GM18870 (cell line): ENCODE data around the gene MICA.
"Not testable (repeated sequence)": the region's sequence is repeated elsewhere in the genome, so short reads cannot be mapped to it uniquely, and the experiment has no call there.

Source experiments
- ATAC-seq: cut with Tn5 transposase; IDR thresholded peaks from one replicate; pipeline ENCODE4 v1.9.1; 2021; ENCODE audit warnings: moderate library complexity; ENCODE audit not compliant: unreplicated experiment

The MICA gene

DNA sequence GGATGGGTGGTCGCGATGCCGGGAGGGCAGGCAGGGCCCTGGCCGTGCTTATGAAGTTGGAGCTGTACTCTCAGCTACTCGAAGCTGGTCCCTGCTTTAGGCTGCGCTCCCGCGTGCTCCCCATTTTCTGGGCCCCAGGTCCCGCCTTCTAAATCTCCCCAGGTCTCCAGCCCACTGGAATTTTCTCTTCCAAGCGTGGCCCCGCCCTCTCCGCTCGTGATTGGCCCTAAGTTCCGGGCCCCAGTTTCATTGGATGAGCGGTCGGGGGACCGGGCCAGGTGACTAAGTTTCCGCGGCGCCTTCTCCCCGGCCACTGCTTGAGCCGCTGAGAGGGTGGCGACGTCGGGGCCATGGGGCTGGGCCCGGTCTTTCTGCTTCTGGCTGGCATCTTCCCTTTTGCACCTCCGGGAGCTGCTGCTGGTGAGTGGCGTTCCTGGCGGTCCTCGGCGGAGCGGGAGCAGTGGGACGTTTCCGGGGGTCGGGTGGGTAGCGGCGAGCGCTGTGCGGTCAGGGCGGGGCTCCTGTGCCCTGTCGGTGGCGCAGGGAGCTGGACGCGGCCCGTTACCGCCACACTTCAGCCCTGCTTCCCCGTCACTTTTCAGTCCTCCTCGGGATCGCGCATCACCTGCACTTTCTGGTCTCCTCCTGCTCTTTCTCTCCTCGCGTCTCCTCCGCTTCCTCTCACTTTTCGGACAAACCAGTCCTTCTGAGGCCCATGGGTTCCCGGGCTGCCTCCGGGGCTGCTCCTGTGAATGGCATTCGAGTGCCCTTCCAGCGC, at the start of gene MICA:
Gene MICA (plus strand): TSS at position 313 of the 778 bp plus-strand sequence. CDS start 38 bp downstream, at position 351.
- ATAC-seq, result no peak

DNA sequence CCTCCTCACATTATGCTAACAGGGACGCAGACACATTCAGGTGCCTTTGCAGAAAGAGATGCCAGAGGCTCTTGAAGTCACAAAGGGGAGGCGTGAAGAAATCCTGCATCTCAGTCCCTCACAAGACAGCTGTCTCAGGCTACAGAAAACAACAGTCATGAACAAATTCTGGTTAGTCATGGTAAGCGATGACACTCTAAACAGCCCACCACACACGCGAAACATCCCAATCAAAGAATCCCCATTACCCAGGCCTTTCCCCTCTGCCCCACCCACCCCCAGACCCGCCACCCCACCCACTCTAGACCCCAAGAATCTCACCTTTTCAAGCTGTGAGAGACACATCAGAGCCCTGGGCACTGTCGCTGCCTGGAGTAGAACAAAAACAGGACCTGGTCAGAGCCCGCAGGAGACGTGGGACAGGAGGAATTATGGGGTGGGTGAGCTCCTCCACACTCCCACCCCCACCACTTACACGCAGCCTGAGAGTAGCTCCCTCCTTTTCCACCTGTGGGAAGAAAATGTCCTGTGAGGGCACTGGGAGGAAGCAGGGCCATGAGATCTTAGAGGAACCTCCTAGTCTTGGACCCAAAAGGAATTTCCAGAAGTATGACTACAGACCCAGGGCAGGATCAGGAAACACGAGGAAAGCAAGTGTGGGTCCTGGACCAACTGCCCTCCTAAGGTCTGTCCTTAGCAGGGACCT, 49.1 kb upstream of the MICA start:
- no peak for ATAC-seq

DNA sequence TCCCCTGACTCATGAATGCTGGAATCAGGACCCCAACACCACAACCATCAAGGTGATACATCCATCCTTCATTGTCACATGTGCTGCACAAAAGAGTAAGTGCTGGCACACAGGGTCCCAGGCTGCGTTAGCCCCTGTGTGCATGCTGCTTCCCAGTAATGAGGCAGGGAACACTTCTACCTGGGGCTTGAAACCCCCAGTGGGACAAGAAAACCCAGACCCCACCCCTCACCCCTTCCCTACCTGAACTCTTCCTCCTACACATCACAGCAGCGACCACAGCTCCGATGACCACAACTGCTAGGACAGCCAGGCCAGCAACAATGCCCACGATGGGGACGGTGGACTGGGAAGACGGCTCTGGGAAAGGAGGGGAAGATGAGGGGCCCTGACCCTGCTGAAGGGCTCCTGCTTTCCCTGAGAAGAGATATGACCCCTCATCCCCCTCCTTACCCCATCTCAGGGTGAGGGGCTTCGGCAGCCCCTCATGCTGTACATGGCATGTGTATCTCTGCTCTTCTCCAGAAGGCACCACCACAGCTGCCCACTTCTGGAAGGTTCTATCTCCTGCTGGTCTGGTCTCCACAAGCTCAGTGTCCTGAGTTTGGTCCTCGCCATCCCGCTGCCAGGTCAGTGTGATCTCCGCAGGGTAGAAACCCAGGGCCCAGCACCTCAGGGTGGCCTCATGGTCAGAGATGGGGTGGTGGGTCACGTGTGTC, 48.4 kb upstream of the MICA start:
- ATAC-seq, result no peak

DNA sequence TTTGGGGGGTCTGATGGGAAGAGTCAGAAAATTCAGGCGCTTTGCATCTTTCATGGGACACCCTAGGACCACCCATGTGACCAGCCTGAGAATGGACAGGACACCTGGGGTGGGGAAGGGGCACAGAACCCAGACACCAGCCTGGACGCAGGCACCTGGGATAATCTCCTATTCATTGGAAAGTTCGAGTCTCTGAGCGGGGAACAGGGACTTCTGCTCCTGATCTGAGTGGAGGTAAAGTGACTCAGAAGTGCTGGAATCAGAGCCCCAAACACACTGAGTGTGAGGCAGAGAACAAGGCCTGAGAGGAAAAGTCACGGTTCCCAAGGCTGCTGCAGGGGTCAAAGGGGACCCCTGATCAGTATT, 47.8 kb upstream of the MICA start:
- no peak for ATAC-seq

DNA sequence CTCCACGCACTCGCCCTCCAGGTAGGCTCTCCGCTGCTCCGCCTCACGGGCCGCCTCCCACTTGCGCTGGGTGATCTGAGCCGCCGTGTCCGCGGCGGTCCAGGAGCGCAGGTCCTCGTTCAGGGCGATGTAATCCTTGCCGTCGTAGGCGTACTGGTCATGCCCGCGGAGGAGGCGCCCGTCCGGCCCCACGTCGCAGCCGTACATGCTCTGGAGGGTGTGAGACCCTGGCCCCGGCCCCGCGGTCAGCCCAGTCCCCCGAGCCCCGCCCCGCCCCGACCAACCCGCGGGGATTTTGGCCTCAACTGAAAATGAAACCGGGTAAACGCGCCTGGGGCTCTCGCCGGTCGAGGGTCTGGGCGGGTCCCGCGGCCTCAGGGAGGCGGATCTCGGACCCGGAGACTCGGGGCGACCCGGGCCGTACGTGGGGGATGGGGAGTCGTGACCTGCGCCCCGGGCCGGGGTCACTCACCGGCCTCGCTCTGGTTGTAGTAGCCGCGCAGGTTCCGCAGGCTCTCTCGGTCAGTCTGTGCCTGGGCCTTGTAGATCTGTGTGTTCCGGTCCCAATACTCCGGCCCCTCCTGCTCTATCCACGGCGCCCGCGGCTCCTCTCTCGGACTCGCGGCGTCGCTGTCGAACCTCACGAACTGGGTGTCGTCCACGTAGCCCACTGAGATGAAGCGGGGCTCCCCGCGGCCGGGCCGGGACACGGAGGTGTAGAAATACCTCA, 47.0 kb upstream of the MICA start:
- no peak for ATAC-seq

DNA sequence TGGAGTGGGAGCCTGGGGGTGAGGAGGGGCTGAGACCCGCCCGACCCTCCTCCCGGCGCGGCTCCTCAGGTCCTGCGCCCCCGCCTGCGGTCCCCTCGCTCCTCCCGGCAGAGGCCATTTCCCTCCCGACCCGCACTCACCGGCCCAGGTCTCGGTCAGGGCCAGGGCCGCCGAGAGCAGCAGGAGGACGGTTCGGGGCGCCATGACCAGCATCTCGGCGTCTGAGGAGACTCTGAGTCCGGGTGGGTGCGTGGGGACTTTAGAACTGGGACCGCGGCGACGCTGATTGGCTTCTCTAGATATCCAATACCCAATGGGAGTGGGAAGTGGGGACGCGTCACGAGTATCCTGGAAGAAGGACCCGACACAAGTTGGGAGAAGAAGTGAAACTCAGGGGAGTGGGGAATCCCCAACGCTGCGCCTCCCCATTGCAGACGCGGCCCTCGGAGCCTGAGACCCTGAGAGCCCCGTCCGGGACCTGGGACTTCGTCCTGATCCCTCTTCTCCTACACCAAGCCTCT, 46.4 kb upstream of the MICA start, which contains the start of gene HLA-B:
Gene HLA-B (minus strand): TSS at position 234 of the 521 bp plus-strand sequence. CDS start 21 bp downstream, at position 213.
- peak; percentile 66 for ATAC-seq

DNA sequence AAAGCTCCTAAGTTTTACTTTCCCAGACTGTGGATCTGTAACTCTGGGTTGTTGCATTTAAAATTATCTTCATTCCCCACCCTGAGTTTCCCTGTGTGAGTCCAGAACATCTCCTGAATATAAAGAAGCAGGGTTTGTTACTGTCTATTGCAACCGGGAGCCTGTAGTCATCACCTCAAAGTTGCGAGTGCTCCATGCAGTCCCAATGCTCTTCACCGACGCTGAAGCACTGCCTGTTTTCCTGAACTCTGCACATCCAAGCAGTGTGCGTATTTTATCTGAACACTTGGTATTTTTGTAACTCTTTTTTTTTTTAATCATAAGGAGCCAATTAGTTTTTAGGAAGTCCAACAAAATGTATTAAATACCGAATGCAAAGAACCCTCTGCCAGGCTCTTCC, 45.5 kb upstream of the MICA start:
- ATAC-seq, result no peak

DNA sequence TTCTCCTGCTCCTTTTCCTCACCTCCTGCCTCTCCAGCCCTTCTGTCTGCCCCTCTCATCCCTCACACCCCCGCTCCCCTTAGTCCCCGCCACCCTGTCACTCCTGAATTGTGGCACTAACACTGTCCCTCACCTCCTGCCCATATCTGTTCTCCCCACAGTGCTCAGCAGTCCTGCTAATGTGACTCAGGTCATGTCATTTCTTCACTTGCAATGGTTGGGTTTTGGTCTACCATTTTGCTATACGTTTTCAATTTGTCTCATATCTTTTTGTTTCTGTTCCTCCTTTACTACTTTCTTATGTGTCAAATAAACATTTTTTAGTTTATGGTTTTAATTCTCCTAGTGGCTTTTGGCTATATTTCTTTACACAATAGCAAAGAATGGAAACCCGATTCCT, 45.1 kb upstream of the MICA start:
- no peak for ATAC-seq

DNA sequence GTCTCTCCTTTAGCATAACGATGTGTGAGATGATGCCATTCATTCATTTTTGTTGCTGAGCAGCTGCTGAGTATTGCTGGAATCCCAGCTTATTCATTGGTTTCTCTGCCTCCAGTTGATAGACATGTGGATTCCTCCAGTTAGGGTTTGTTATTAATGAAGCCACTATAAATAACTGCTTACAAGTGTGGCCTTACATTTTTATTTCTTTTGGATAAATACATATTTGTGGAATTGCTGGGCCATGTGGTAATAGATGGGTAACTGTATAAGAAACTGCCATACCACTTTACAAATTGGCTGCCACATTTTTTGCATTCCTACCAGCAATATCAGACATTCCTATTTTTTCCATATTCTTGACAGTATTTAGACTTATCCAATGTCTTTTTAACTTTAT, 43.8 kb upstream of the MICA start:
- ATAC-seq, result no peak

DNA sequence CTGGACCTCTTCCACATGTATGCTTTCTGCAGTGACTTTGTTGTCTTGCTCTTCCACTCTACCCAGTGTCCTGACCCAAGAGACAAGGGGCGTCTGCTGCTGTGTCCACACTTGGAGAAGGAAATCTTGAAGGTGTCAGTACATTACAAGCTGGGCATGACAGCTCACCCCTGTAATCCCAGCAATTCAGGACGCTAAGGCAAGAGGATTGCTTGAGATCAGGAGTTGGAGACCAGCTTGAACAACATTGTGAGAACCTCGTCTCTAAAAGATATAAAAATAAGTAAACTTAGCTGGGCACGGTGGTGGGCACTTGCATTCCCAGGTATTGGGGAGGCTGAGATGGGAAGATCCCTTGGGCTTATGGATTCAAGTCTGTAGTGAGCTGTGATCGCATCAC, 40.6 kb upstream of the MICA start:
- no peak for ATAC-seq

DNA sequence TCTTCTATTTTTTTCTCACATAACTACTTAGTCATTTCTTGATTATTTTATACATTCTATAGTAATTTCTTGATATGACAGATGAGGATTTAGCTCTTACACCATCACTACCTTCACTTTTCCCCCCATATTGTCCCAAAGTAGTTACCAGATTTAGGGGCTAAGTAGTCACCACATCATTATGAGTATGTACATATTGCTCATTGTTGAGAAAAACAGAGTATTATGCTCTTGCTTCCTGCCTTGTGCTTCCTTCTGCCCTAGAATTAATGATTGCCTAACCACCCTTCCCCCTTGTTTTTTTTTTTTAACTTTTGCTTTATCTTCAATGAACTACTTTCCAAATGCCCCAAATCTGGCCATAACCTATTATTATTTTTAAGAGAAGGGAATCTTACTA, 39.6 kb upstream of the MICA start:
- ATAC-seq, result no peak

DNA sequence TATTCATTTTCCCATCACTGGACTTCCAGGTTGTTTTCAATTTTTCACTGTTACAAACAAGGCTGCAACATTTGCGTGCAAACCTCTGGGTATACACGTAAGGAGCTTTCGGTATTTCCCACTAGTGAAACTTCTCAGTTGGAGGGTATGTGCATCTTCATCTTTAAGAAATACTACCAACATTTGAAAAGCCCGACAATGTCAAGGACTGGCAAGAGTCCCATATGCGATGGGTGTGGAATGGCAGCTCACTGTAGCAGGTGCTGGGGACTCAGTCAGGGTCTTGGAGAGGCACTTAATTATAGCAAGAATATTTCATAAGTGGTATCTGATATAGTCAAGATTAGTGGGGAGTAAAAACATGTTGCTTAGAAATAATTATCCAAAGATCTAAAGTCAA, 37.5 kb upstream of the MICA start:
- ATAC-seq, result no peak

DNA sequence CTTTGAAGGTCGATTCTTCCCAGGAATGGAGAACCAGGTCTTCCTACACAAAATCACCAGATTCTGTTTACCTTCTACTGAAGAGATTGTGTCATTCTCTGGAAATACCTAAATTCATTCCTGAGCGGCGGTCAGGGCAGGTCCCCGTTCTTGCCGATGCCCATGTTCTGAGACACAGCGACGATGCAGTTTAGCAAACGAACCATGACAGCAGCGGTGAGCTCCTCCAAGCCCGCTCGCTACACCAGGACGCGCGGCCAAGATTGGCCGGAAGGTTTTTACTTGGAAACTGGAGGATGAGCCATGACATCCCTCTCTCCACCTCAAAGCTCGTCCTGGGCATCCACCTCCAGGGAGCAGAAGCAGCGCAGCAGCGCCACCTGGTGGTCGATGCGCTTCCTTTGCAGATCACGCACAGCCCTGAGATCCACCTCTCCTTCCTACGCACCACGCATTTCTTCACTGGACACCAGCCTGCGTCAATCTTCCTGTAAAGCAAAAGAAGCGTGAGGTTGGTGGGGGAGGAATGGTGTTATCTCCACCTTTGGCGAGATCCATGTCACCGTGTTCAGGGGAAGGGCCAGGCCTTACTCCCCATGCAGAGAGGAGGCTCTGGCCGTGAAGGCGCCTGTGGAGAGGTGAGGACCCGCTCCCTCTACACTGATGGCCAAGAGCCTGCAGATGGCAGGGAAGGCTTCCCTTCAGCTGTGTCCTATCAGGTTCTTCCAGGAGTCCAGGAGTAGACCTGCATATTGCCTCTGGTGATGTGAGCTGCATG, 36.5 kb upstream of the MICA start:
- peak; percentile 78 for ATAC-seq

DNA sequence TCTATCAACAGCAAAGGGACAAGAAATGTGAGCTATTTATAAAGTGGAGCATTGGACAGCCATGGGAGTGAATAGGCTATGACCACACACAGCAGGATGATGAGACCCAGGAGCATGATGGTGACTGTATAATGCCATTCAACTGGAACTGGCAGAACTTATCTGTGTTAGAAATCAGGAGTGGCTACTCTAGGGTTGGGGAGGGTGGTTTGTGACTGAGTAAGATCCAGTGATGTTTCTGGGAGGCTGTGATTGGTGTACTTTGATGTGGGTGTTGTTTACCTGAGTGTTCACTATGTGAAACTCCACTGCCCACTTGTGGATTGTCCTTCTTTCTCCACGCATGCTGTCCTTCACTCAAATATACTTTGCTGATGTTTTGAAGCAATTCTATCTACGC, 34.9 kb upstream of the MICA start:
- ATAC-seq, result no peak

DNA sequence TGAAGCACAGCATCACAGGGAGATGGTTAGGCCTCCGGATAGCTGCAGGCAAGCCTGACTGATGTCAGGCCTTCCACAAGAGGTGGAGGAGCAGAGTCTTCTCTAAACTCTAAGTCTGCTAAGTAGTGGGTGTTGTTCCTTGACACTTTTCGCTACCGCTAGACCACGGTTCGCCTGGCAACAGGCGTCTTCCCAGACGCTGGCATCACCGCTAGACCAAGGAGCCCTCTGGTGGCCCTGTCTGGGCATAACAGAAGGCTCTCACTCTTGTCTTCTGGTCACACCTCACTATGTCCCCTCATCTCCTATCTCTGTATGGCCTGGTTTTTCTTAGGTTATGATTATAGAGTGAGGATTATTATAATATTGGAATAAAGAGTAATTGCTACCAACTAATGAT, 29.3 kb upstream of the MICA start:
- not testable (repeated sequence) for ATAC-seq

DNA sequence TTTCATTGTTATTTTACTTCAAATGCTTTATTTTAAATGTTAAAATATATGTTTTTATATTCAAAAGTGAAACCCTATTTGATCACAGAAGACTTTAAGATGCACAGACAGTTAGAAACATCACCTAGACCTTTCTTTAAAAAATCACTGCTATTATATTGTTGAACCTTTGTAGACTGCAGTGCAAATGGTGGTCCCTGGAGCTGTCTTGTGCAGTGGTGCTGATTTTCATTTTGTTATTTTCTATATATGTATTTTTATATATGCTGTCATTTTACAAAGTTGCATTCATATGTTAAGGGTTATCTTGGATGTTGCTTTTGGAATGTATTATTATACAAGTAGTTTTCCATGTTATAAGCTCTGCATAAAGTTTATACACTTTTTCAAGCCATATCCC, 27.7 kb upstream of the MICA start:
- no peak for ATAC-seq

DNA sequence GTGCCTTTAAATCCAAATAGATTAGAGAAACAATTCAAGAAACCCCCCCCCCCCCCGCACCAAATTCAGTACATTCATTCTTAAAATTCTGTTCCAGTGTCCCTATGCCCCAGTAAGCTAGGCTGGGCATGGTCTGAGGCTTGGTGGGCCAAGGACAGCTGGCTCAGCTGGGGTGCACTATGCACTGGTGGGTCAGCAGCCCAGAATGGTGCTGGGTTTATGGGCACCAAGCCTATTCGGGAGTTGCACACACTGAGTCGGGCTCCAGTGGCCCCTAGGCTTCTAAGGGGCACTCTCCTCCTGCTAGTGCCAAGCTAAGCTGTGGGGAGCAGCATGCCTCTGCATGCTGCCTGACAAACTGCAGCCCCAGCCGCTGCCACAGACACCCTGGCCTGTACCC, 26.4 kb upstream of the MICA start:
- ATAC-seq, result no peak

DNA sequence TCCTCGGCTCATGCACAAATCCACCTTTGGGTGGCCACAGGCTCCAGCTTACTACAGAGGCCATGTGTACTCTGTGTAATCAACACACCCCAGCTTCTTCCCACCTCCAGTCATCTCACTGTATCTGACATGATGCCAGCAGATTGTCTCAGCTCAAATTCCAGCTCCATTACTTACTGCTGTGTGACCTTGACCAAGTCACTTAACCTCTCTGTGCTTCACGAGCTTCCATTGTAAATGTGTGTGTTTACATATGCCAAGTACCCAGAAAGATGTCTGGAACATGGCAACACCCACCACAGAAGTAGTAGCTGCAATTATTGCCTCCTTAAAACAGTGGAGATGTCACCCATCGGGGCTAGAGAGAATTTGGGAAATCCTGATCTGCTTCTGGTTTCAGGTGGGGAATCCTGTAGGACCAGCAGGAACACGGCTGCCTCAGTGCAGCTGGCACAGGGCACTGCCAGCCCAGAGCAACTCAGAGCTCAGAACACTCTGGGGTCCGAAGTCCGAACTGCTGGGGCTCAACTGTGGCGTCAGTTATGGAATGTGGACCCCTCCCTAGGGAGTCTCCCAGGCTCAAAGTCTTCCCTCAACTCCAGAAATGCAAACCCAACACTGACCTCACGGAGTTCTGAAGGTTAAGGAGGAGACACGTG, 25.2 kb upstream of the MICA start:
- ATAC-seq, result no peak

DNA sequence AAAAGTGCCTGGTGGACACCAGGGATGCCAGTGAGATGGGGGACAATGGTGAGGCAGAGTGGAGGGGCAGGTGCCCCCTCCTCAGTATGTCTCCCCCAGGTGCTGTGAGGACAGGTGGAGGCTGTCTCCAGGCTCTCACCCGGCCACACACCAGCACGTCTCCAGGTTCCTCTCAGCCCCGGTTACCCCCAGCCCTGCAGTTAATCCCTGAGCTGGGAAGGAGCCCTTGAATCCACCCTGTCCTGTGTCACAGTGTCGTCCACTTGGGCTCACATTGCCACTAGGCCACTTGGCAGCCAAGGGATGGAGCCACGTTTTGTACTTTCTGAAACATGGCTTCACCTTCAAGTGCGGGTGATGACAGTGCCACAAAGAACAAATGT, 24.7 kb upstream of the MICA start:
- no peak for ATAC-seq

DNA sequence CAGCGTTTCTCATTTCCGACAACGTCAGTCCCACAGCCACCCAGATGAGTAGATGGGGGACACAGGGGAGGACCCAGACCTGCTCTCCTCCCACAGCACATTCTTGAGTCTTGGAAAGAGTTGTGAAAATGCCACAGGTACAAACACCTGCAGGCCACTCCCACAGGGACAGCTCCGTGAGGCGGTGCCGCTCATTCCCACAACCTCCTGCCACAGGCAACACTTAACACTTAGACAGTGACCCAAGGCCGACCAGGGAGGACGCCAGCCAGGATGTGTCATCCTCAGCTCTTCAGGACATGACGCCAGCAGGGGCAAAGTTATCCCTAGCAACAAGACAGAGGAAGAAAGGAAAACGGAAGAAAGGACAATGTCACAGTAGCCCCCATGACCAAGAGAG, 23.5 kb upstream of the MICA start:
- no peak for ATAC-seq
